CD4-positive, alpha-beta T cell (primary cell): ENCODE data around the gene GPC5. TPM values are rescaled to one million over a fixed set of nuclear protein-coding genes. Genes with fewer than 3 reads are reported as not detected.
"Not testable (repeated sequence)": the region's sequence is repeated elsewhere in the genome, so short reads cannot be mapped to it uniquely, and the experiment has no call there.

ENCODE experiments used
- ATAC-seq: fragments of 200-7000 bp; cut with Tn5 transposase; one replicate; pipeline ENCODE4 v1.10.0; 2022; ENCODE audit warnings: mild to moderate bottlenecking; ENCODE audit not compliant: poor library complexity
- CTCF ChIA-PET: fragments of 350-600 bp; sonication (Branson Sonifier 250); formaldehyde crosslinking; loops from one replicate; lab custom pipeline; 2021; ENCODE audit warnings: antibody characterized with exemption, inconsistent platforms; lab: Charles Lee
- POLR2A ChIA-PET: fragments of 350-600 bp; sonication (Branson Sonifier 250); formaldehyde crosslinking; loops from one replicate; lab custom pipeline; 2021; ENCODE audit warnings: antibody characterized with exemption, inconsistent platforms; lab: Charles Lee
- DNase-seq, 14 experiments: peaks; one replicate each; pipeline ENCODE4 v3.0.0-alpha.2; 2013 to 2020; ENCODE audit warnings: mixed read lengths in 2 of 14
- H3K27ac ChIP-seq, 2 donors: one replicate each; pipeline versions ENCODE4 v1.5.1 to v1.7.0; 2013; ENCODE audit warnings: low read length in 2 of 2, low read depth in 1 of 2, mild to moderate bottlenecking in 1 of 2
- H3K27me3 ChIP-seq, 2 experiments: 1 replicate in 1 of 2; 2 replicates in 1 of 2; pipeline versions ENCODE4 v1.6.1 to v1.7.0; 2013; ENCODE audit warnings: low read length in 2 of 2, control low read depth in 1 of 2, mild to moderate bottlenecking in 1 of 2, moderate library complexity in 1 of 2; ENCODE audit not compliant: insufficient read depth in 2 of 2, control insufficient read depth in 1 of 2
- H3K36me3 ChIP-seq: one replicate; pipeline ENCODE4 v1.6.1; 2013; ENCODE audit warnings: low read length, control low read depth; ENCODE audit not compliant: insufficient read depth
- H3K4me1 ChIP-seq: one replicate; pipeline ENCODE4 v1.6.1; 2013; ENCODE audit warnings: low read length, control low read depth; ENCODE audit not compliant: insufficient read depth
- H3K4me3 ChIP-seq: one replicate; pipeline ENCODE4 v1.5.1; 2013; ENCODE audit warnings: mild to moderate bottlenecking, low read length, moderate library complexity
- H3K9me3 ChIP-seq, 2 experiments: 1 replicate in 1 of 2; 2 replicates in 1 of 2; pipeline versions ENCODE4 v1.6.1 to v1.7.0; 2013; ENCODE audit warnings: low read length in 2 of 2, mild to moderate bottlenecking in 2 of 2, control low read depth in 1 of 2, moderate library complexity in 1 of 2; ENCODE audit not compliant: control insufficient read depth in 1 of 2, insufficient read depth in 1 of 2
- H3K27ac Mint-ChIP-seq: one replicate; pipeline ENCODE4 v1.8.0; 2020; ENCODE audit warnings: mixed read lengths
- H3K27me3 Mint-ChIP-seq: one replicate; pipeline ENCODE4 v1.8.0; 2021; ENCODE audit warnings: mixed read lengths
- H3K36me3 Mint-ChIP-seq: one replicate; pipeline ENCODE4 v1.8.0; 2021; ENCODE audit warnings: low read depth, mixed read lengths
- H3K4me1 Mint-ChIP-seq: one replicate; pipeline ENCODE4 v1.8.0; 2021; ENCODE audit warnings: low read depth, mixed read lengths
- H3K4me3 Mint-ChIP-seq: one replicate; pipeline ENCODE4 v1.8.0; 2020; ENCODE audit warnings: mild to moderate bottlenecking, mixed read lengths
- H3K9me3 Mint-ChIP-seq: one replicate; pipeline ENCODE4 v1.8.0; 2020; ENCODE audit warnings: mixed read lengths
- intact Hi-C, 2 experiments: fragments of 100-400 bp; cut with DNase I in 1 of 2; cut with micrococcal nuclease in 1 of 2; formaldehyde crosslinking; loops; one replicate each; pipeline versions ENCODE4 v1.15.1 to v1.9.0; 2023 to 2025; cut with DNase I, micrococcal nuclease
- total RNA-seq, 174 experiments: library from RNA in 2 of 174; stranded (reverse) in 2 of 174; gene quantifications; one replicate each; pipeline ENCODE4 v1.2.3 and lab custom pipeline; 2021 to 2026
- TF ChIP-seq, protein P1 (sequence below): fragments of 200-600 bp; IDR thresholded peaks from one replicate; pipeline ENCODE4 v1.8.0; 2022; ENCODE audit warnings: antibody characterized with exemption, mild to moderate bottlenecking

Gene GPC5
- total RNA-seq, 2 experiments from 2014 or later = not detected

GRCh38 chr13:92512852-92513251 is 1114.4 kb downstream of the GPC5 start:
- ChIA-PET POLR2A (no interaction called here), CTCF (no interaction called here)
- Mint-ChIP-seq H3K4me3 (no peak overlapping the region), H3K9me3 (peaks cover 4% of the 10 kb centered on the region), H3K4me1 (no peaks in the 10 kb centered on the region), H3K36me3 (no peaks in the 10 kb centered on the region), H3K27me3 (no peaks in the 10 kb centered on the region), H3K27ac (no peak overlapping the region)
- TF ChIP-seq, protein P1, sequence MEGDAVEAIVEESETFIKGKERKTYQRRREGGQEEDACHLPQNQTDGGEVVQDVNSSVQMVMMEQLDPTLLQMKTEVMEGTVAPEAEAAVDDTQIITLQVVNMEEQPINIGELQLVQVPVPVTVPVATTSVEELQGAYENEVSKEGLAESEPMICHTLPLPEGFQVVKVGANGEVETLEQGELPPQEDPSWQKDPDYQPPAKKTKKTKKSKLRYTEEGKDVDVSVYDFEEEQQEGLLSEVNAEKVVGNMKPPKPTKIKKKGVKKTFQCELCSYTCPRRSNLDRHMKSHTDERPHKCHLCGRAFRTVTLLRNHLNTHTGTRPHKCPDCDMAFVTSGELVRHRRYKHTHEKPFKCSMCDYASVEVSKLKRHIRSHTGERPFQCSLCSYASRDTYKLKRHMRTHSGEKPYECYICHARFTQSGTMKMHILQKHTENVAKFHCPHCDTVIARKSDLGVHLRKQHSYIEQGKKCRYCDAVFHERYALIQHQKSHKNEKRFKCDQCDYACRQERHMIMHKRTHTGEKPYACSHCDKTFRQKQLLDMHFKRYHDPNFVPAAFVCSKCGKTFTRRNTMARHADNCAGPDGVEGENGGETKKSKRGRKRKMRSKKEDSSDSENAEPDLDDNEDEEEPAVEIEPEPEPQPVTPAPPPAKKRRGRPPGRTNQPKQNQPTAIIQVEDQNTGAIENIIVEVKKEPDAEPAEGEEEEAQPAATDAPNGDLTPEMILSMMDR = no peak
- Histone ChIP-seq H3K27ac (no peak overlapping the region), H3K27me3 (no peaks in the 10 kb centered on the region), H3K36me3 (no peaks in the 10 kb centered on the region), H3K9me3 (peaks cover 0 to 10% of the 10 kb centered on the region in 2 experiments), H3K4me3 (no peak overlapping the region), H3K4me1 (no peaks in the 10 kb centered on the region)
- ATAC-seq = no peak
- intact Hi-C loops = no loop called here
- no peak for DNase-seq

GRCh38 chr13:92513672-92514071 is 1115.3 kb downstream of the GPC5 start:
- no peak overlapping the region for H3K27ac Mint-ChIP-seq
- CTCF ChIA-PET = no interaction called here
- intact Hi-C loops = no loop called here

GRCh38 chr13:92514420-92515125 is 1116.2 kb downstream of the GPC5 start:
- TF ChIP-seq, protein P1 = no peak
- intact Hi-C loops = no loop called here
- Mint-ChIP-seq H3K27ac (no peak overlapping the region), H3K9me3 (peaks cover 7% of the 10 kb centered on the region), H3K36me3 (no peaks in the 10 kb centered on the region), H3K4me1 (no peaks in the 10 kb centered on the region), H3K27me3 (no peaks in the 10 kb centered on the region), H3K4me3 (no peak overlapping the region)
- Histone ChIP-seq H3K4me3 (no peak overlapping the region), H3K27ac (no peak overlapping the region), H3K27me3 (no peaks in the 10 kb centered on the region), H3K9me3 (peaks cover 0 to 7% of the 10 kb centered on the region in 2 experiments), H3K4me1 (no peaks in the 10 kb centered on the region), H3K36me3 (no peaks in the 10 kb centered on the region)
- no peak for ATAC-seq
- no peak for DNase-seq
- ChIA-PET CTCF (no interaction called here), POLR2A (no interaction called here)

More at GRCh38 chr13:92513672-92514071, 1115.3 kb downstream of the GPC5 start:
- ATAC-seq = no peak
- H3K27me3 ChIP-seq = no peaks in the 10 kb centered on the region
- DNase-seq = no peak
- no peaks in the 10 kb centered on the region for H3K4me1 ChIP-seq
- H3K4me3 ChIP-seq = no peak overlapping the region
- peaks cover 0 to 7% of the 10 kb centered on the region in 2 experiments for H3K9me3 ChIP-seq
- TF ChIP-seq, protein P1 = no peak
- H3K27ac ChIP-seq = no peak overlapping the region
- Mint-ChIP-seq H3K9me3 (peaks cover 7% of the 10 kb centered on the region), H3K36me3 (no peaks in the 10 kb centered on the region), H3K4me3 (no peak overlapping the region), H3K4me1 (no peaks in the 10 kb centered on the region), H3K27me3 (no peaks in the 10 kb centered on the region)
- H3K36me3 ChIP-seq = no peaks in the 10 kb centered on the region
- POLR2A ChIA-PET = no interaction called here

GRCh38 chr13:92516878-92517277 is 1118.5 kb downstream of the GPC5 start:
- H3K4me1 ChIP-seq, H3K27me3 Mint-ChIP-seq, H3K36me3 Mint-ChIP-seq, H3K4me3 Mint-ChIP-seq, H3K4me3 ChIP-seq, CTCF ChIA-PET, ATAC-seq, H3K9me3 ChIP-seq, H3K27ac Mint-ChIP-seq, H3K4me1 Mint-ChIP-seq, H3K27me3 ChIP-seq, H3K27ac ChIP-seq, H3K36me3 ChIP-seq, intact Hi-C loops, H3K9me3 Mint-ChIP-seq, DNase-seq, POLR2A ChIA-PET: not testable (repeated sequence)

GRCh38 chr13:92518622-92519021 is 1120.2 kb downstream of the GPC5 start:
- H3K4me1 Mint-ChIP-seq, CTCF ChIA-PET, H3K9me3 Mint-ChIP-seq, H3K27me3 Mint-ChIP-seq, H3K36me3 Mint-ChIP-seq, intact Hi-C loops, DNase-seq, H3K27me3 ChIP-seq, H3K27ac Mint-ChIP-seq, POLR2A ChIA-PET, H3K27ac ChIP-seq, H3K9me3 ChIP-seq, H3K4me1 ChIP-seq, ATAC-seq, H3K36me3 ChIP-seq, H3K4me3 Mint-ChIP-seq, H3K4me3 ChIP-seq: not testable (repeated sequence)
